CD4-positive, alpha-beta T cell treated with Interleukin-2 at 100 ng/mL for 4 hours (primary cell): ENCODE results near the gene NRP2.

ENCODE experiments used
- DNase-seq: peaks from one replicate; pipeline ENCODE4 v3.0.0-alpha.2; 2020; ENCODE audit warnings: low spot score

Gene NRP2

GRCh38 chr2:205682239-205682970 is at the start of gene NRP2:
NRP2 (plus strand) TSS chr2:205682501; CDS start chr2:205683291, 790 bp downstream.
- DNase-seq, result peak; percentile 6

- no peak for DNase-seq
Observed at GRCh38 chr2:205633994-205634393, 48.3 kb upstream of the NRP2 start.

- DNase-seq, result no peak
Observed at GRCh38 chr2:205636549-205637319, 45.6 kb upstream of the NRP2 start.

GRCh38 chr2:205637320-205637602 is 45.0 kb upstream of the NRP2 start:
- no peak for DNase-seq

- no peak for DNase-seq
Observed at GRCh38 chr2:205637779-205638503, 44.4 kb upstream of the NRP2 start.

GRCh38 chr2:205640716-205641115 is 41.6 kb upstream of the NRP2 start:
- DNase-seq, result no peak

GRCh38 chr2:205642599-205643356 is 39.5 kb upstream of the NRP2 start:
- no peak for DNase-seq

GRCh38 chr2:205643391-205643885 is 38.9 kb upstream of the NRP2 start:
- no peak for DNase-seq

GRCh38 chr2:205644018-205644417 is 38.3 kb upstream of the NRP2 start:
- DNase-seq, result no peak

- no peak for DNase-seq
Observed at GRCh38 chr2:205646680-205647079, 35.6 kb upstream of the NRP2 start.

- no peak for DNase-seq
Observed at GRCh38 chr2:205650450-205650849, 31.9 kb upstream of the NRP2 start.

- no peak for DNase-seq
Observed at GRCh38 chr2:205650931-205651330, 31.4 kb upstream of the NRP2 start.

- DNase-seq, result no peak
Observed at GRCh38 chr2:205651719-205652118, 30.6 kb upstream of the NRP2 start.

GRCh38 chr2:205654878-205655605 is 27.3 kb upstream of the NRP2 start:
- no peak for DNase-seq

- DNase-seq, result no peak
Observed at GRCh38 chr2:205655779-205656456, 26.4 kb upstream of the NRP2 start.

- no peak for DNase-seq
Observed at GRCh38 chr2:205656461-205656860, 25.8 kb upstream of the NRP2 start.

GRCh38 chr2:205656941-205657340 is 25.4 kb upstream of the NRP2 start:
- DNase-seq, result no peak

- DNase-seq, result no peak
Observed at GRCh38 chr2:205657579-205657978, 24.7 kb upstream of the NRP2 start.

GRCh38 chr2:205658068-205658467 is 24.2 kb upstream of the NRP2 start:
- no peak for DNase-seq

- DNase-seq, result no peak
Observed at GRCh38 chr2:205658572-205658971, 23.7 kb upstream of the NRP2 start.

- DNase-seq, result no peak
Observed at GRCh38 chr2:205659922-205660321, 22.4 kb upstream of the NRP2 start.
